GM19328 (cell line): ENCODE measurements around the gene SLC9A8.

Source experiments
- ATAC-seq: cut with Tn5 transposase; IDR thresholded peaks from one replicate; pipeline ENCODE4 v1.9.1; 2021; ENCODE audit warnings: mild to moderate bottlenecking, moderate library complexity; ENCODE audit not compliant: unreplicated experiment

SLC9A8 gene

GRCh38 chr20:49871391-49871948 is 58.8 kb downstream of the SLC9A8 start:
- no peak for ATAC-seq

DNA sequence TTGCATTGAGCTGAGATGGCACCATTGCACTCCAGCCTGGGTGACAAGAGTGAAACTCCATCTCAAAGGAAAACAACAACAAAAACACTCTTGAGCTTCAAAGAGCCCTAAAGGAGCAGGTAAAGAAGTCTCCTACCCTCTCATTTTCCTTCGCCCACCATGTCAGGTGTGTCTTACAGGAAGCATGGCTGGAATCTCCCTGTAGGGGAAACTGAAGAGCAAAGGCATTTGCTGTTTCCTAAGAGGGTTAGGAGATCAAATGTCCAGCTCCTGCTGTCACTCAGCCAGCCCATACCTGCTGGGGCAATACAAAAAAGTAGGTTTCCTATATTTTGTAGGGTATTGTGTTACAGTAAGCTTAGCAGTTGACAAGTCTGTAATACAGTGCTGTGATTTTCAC is 59.4 kb downstream of the SLC9A8 start:
- ATAC-seq: no peak

DNA sequence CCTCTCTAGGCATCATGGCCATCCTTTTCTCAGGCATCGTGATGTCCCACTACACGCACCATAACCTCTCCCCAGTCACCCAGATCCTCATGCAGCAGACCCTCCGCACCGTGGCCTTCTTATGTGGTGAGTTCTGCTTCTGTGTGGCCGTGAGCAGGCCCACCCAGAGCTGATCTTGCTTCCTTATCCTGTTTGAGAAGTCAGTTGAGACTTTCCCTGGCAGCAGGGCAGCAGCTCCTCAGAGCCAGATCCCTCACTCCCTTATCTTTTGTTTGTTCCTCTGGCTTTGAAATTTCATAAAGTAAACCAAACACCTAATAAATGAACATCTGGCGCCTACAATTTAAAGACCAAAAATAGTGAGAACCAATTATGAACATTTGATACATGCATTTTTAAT is 62.1 kb downstream of the SLC9A8 start:
- ATAC-seq: no peak

- no peak for ATAC-seq
These were observed 64.8 kb downstream of the SLC9A8 start for GRCh38 chr20:49877386-49877921.

DNA sequence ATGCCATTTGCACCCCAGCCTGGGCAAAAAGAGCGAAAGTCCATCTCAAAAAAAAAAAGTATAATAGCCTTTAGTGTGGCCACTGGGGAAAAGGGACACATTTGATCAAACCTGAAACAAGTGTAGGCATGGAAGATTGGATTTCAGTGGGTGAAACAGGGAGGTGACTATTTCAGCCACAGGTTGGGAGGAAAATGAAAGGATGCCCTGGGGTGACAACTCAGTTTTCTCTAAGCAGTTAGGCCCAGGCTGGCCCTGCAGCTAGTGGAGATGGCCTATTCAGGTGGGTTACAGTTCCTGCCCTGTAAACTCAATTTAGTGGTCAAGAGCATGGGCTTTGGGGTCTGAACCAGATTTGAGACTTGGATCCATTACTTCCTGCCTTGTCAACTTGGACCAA is 66.3 kb downstream of the SLC9A8 start:
- ATAC-seq: no peak

GRCh38 chr20:49880177-49880576 is 67.5 kb downstream of the SLC9A8 start:
- no peak for ATAC-seq

- no peak for ATAC-seq
These were observed 68.3 kb downstream of the SLC9A8 start for GRCh38 chr20:49880724-49881445.

GRCh38 chr20:49882171-49882970 is 69.7 kb downstream of the SLC9A8 start:
- ATAC-seq: no peak

DNA sequence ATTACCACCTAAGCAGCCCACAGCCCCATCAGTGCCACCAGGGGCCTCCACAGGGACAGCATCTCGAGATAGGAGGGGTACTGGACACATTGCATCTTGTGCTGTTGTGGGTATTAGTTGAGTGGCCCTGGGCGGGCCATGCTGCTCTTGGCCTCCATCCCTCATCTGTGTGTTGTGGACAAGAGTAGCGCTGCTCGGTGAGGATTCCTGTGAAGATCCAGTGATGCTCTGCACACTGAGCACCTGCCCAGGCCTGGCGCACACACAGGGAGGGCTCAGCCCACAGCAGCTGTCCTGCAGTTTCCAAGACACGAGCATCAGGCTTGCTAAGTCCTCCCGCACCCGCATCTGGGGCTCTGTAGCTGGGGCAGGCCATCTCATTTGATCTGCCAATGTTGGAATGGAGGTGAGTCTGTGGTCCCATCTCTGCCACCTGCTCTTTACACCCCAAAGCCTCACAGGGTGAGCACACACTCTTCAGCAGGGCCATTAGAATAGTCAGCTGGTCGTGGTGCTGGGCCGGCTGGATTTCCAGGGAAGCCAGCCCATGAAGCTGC is 70.7 kb downstream of the SLC9A8 start:
- ATAC-seq: no peak

GRCh38 chr20:49885558-49886332 is 73.1 kb downstream of the SLC9A8 start:
- ATAC-seq: no peak

- ATAC-seq: no peak
These were observed 74.1 kb downstream of the SLC9A8 start for GRCh38 chr20:49886571-49887213.

DNA sequence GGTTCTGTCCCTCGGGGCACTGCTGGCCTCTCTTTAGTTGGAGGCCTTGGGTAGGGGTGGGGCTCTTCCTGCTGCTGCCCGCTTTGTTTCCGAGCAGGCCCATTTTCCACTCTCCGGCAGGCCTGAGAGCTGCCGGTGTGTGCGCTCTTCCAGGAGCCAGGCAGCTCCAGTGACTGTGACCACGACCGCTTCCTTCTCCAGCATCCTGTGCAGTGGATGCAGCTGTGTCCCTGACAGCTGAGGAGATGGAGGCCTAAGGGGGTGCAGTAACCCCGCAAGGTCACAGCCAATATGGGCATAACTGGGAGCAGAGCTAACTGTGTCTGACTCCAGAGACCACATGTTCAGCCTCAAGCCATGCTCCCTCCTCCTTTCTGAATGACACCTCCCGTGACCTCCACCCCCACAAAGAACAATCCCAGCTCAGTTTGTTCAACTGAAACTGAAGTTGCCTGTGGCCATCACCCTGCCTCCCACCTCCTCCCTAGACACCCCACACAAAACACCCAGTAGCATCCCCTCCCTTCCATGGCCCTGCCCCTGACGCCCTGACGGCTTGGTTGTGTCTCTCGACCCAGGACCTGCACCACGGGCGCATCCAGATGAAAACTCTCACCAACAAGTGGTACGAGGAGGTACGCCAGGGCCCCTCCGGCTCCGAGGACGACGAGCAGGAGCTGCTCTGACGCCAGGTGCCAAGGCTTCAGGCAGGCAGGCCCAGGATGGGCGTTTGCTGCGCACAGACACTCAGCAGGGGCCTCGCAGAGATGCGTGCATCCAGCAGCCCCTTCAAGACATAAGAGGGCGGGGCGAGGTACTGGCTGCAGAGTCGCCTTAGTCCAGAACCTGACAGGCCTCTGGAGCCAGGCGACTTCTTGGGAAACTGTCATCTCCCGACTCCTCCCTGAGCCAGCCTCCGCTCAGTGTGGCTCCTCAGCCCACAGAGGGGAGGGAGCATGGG is 74.9 kb downstream of the SLC9A8 start:
- ATAC-seq: no peak

DNA sequence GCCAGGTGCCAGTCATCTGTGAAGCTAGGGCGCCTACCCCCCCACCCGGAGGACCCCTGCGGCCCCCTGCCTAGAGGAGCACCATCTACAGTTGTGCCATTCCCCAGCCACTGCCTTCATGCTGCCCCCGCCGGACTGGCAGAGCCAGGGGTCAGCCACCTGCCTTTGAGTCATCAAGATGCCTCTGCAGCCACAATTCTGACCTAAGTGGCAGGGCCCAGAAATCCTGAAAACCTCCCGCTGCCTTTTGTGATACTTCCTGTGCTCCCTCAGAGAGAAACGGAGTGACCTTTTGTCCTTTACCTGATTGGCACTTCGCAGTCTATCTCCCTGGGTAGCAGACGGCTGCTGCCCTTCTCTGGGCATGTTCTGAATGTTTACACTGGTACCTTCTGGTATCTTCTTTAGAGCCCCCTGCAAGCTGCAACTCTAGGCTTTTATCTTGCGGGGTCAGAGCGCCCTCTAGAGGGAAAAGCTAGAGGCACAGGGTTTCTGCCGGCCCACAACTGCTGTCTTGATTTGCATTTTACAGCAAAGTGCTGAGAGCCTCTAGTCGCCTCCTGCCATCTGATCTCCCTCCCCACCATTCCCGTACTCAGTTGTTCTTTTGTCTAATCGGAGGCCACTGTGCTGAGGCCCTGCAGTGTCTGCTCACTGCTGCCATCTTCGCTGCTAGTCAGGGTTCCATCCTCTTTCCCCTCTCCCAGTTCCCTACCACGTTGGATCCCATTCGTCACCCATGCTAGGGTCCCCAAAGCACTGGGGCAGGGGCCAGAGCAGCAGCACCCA is 75.8 kb downstream of the SLC9A8 start:
- ATAC-seq: no peak

DNA sequence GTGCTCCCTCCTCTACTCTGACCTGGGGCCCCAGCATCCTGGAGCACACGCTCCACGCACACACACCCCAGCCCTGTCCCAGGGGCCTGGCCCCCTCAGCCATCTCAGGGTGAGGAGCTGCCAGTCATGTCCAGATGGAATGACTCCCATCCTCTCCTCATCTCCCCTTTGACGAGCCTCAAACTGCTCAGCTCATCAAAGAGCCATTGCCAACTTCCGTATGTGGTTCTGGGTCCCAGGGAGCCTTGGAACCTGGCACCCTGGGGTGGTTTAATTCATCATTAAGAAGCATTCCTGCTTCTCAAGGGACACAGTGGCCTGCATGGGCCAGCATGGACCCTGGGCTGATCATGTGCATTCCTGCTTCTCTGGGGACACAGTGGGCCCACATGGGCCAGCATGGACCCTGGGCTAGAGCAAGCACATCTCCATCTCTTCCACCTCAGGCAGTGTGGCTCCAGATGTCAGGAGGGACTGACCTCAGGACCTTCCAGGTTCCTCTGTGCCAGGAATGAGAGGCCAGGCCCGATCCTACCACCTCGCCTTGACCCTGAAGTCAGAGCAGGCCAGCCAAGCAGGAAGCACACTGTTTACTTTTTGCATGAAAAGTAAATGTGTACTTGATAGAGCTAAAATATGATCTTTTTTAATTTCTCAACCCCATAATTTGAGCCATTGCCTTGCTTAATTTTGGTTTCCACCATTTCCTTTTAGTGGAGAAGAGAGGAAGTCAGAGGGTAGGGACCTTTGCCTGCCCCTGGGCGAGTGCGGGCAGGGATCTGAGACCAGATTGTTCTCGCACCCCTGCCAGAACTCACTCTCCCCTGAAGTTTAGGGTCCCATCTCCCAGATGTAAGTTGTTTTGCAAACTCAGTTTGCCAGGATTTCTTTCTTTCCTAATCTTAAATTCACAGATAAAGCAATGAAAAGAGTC is 76.6 kb downstream of the SLC9A8 start:
- ATAC-seq: no peak

GRCh38 chr20:49889935-49890333 is 77.3 kb downstream of the SLC9A8 start:
- no peak for ATAC-seq

DNA sequence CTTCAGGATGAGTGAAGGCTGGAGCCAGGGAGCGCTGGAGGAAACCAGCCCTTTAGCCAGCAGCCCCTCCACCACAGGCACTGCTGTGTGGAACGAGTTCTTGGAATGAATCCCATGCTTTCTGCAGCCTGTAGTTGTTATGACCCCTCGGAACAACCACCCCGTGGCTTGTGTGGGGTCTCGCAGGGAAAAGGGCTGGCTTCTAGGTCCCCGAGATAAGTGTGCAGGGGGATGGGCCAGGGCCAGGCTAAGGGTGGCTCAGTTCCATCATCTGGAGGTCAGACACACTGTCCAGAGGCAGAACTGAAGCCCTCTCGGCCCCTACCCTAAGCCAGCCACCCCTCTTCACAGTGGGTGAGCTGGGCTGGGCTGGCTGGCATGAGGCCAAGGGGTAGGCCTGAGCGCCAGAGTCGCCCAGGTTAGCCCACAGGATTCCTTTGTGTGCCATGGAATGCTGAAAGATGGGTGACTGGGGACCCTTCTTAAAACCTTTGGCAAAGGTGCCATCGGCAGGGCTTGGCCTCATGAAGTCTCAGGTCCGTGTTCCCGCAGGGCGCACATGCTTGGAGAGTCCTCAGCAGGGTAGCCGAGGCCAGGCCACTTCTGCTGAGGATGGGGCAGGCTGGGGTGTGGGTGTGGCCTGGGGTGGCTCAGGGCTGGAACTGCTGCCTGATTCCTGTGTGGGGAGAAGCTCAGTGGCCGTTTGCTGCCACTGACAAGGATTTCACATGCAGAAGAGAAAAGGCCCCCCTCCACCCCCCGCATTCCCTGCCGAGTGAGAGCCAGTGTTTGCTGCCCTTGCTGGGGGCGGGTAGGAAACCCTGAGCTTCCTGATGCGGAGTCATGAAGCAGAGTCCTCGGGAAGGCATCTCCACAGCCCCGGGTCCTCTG is 78.1 kb downstream of the SLC9A8 start:
- ATAC-seq: no peak
